Measurements from ENCODE around the gene GRAMD2A. TPM values are rescaled to one million over a fixed set of nuclear protein-coding genes. Genes with fewer than 3 reads are reported as not detected.
A peak's percentile ranks its signal among the peaks of the same experiment; 100 is the strongest.

The GRAMD2A gene
- total RNA-seq, 1 donor, result not detected

GRCh38 chr15:72237853-72238224 is 40.3 kb upstream of the GRAMD2A start:
- H3K4me1 ChIP-seq (ENCODE audit: insufficient read depth, low read length), result peaks cover 19% of the 10 kb centered on the region
- H3K27ac ChIP-seq (ENCODE audit: low read depth, low read length), result peak overlapping the region; percentile 97
- H3K9me3 ChIP-seq (ENCODE audit: low read depth, low read length), result no peaks in the 10 kb centered on the region
- H3K79me2 ChIP-seq (ENCODE audit: insufficient read depth, low read length), result peaks cover 12% of the 10 kb centered on the region
- no peak for DNase-seq (ENCODE audit: insufficient read length, low spot score, missing footprints)
- H3K27me3 ChIP-seq (ENCODE audit: insufficient read depth, low read length), result no peaks in the 10 kb centered on the region
- peaks cover 23% of the 10 kb centered on the region for H3K36me3 ChIP-seq (ENCODE audit: insufficient read depth, low read length)
- H4K20me1 ChIP-seq (ENCODE audit: insufficient read depth, low read length), result no peaks in the 10 kb centered on the region
- H3K4me2 ChIP-seq (ENCODE audit: insufficient read depth, low read length), result peak overlapping the region; percentile 86
- no peak overlapping the region for H3K4me3 ChIP-seq (ENCODE audit: insufficient read depth, low read length)
- H2AFZ ChIP-seq (ENCODE audit: low read length), result peak overlapping the region; percentile 52
- TF ChIP-seq, protein P1, sequence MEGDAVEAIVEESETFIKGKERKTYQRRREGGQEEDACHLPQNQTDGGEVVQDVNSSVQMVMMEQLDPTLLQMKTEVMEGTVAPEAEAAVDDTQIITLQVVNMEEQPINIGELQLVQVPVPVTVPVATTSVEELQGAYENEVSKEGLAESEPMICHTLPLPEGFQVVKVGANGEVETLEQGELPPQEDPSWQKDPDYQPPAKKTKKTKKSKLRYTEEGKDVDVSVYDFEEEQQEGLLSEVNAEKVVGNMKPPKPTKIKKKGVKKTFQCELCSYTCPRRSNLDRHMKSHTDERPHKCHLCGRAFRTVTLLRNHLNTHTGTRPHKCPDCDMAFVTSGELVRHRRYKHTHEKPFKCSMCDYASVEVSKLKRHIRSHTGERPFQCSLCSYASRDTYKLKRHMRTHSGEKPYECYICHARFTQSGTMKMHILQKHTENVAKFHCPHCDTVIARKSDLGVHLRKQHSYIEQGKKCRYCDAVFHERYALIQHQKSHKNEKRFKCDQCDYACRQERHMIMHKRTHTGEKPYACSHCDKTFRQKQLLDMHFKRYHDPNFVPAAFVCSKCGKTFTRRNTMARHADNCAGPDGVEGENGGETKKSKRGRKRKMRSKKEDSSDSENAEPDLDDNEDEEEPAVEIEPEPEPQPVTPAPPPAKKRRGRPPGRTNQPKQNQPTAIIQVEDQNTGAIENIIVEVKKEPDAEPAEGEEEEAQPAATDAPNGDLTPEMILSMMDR (IDR thresholded peaks at IDR 0.05; ENCODE audit: extremely low read depth, low read depth, low read length), result no peak

DNA sequence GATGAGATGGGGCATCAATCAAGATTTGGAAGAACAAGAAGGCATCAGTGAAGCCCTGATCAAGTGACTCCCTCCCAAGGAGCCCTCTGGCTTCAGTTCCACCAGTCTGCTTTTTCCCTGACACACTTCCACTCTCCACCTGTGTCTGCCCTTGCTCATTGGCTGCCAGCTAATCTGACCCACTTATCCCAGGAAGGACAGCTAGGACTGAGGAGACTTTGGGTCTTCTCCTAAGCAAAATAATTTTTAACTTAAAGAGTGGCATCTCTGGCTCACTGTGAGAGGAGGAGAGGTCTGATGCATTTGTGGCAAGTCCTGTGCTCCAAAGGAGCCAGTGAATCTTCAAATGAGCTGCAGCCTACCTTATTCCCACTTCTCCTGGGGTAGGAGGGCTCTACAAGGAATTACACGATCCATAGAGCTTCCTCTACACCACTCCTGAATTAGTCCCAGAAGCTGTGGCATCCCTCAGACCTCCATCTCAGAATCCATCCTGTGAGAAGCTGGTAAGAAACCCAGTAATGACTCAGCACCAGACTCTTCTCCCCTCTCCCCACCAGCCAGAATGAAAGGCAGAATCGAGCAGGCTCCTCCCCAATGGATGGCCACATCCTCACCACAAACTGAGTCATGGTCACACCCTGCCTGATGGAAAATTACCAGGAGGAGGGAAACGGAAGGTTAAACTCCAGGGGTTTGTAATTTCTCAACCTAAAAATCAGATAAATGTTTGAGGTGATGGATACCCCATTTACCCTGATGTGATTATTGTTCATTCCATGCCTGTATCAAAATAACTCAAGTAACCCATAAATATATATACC is 39.7 kb upstream of the GRAMD2A start:
- H3K36me3 ChIP-seq (ENCODE audit: insufficient read depth, low read length), result peaks cover 17% of the 10 kb centered on the region
- H3K27me3 ChIP-seq (ENCODE audit: insufficient read depth, low read length), result no peaks in the 10 kb centered on the region
- H3K4me2 ChIP-seq (ENCODE audit: insufficient read depth, low read length), result peak overlapping the region; percentile 86
- H3K9me3 ChIP-seq (ENCODE audit: low read depth, low read length), result no peaks in the 10 kb centered on the region
- DNase-seq (ENCODE audit: insufficient read length, low spot score, missing footprints), result peak; percentile 95
- H3K4me1 ChIP-seq (ENCODE audit: insufficient read depth, low read length), result peaks cover 25% of the 10 kb centered on the region
- peaks cover 13% of the 10 kb centered on the region for H3K79me2 ChIP-seq (ENCODE audit: insufficient read depth, low read length)
- TF ChIP-seq, protein P1 (IDR thresholded peaks at IDR 0.05; ENCODE audit: extremely low read depth, low read depth, low read length), result no peak
- peak overlapping the region; percentile 60 for H3K4me3 ChIP-seq (ENCODE audit: insufficient read depth, low read length)
- no peaks in the 10 kb centered on the region for H4K20me1 ChIP-seq (ENCODE audit: insufficient read depth, low read length)
- peak overlapping the region; percentile 39 for H2AFZ ChIP-seq (ENCODE audit: low read length)
- peak overlapping the region; percentile 97 for H3K27ac ChIP-seq (ENCODE audit: low read depth, low read length)

DNA sequence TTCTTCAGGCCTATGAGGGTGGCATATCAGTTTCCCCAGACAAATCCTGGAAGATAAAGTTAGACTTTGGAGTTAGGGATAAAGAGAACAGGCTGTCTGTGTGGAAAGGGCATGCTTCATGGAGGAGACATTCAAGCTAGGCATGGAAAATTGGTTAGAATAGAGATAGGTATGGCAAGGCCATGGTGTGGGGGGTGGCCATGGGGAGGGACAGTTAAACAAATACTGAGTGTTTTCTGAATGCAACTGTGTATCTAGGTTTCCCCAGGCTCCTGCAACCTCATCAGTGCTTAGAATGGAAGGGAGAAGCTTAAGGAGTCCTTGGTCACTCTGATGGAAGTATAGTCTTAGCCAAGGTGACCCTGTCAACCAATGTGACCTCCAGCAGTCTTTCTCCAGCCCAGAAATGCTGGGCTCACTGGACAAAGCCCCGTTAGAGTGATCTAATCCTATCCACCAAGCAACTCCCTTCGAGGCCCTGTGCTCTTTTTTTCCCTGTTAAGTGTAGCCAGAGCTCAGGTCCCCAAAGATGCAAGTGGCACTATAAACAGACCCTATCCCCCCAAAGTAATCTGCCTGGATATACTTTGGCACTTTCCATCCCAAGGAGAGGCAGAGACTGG is 38.9 kb upstream of the GRAMD2A start:
- TF ChIP-seq, protein P1 (IDR thresholded peaks at IDR 0.05; ENCODE audit: extremely low read depth, low read depth, low read length), result no peak
- H3K4me2 ChIP-seq (ENCODE audit: insufficient read depth, low read length), result peak overlapping the region; percentile 86
- H3K4me1 ChIP-seq (ENCODE audit: insufficient read depth, low read length), result peaks cover 26% of the 10 kb centered on the region
- H2AFZ ChIP-seq (ENCODE audit: low read length), result no peak overlapping the region
- H3K27ac ChIP-seq (ENCODE audit: low read depth, low read length), result peak overlapping the region; percentile 97
- peaks cover 10% of the 10 kb centered on the region for H3K36me3 ChIP-seq (ENCODE audit: insufficient read depth, low read length)
- no peaks in the 10 kb centered on the region for H3K9me3 ChIP-seq (ENCODE audit: low read depth, low read length)
- H3K27me3 ChIP-seq (ENCODE audit: insufficient read depth, low read length), result no peaks in the 10 kb centered on the region
- H4K20me1 ChIP-seq (ENCODE audit: insufficient read depth, low read length), result no peaks in the 10 kb centered on the region
- H3K79me2 ChIP-seq (ENCODE audit: insufficient read depth, low read length), result peaks cover 13% of the 10 kb centered on the region
- H3K4me3 ChIP-seq (ENCODE audit: insufficient read depth, low read length), result peak overlapping the region; percentile 60
- DNase-seq (ENCODE audit: insufficient read length, low spot score, missing footprints), result peak; percentile 21

GRCh38 chr15:72235298-72235697 is 37.7 kb upstream of the GRAMD2A start:
- no peak for DNase-seq (ENCODE audit: insufficient read length, low spot score, missing footprints)

More at GRCh38 chr15:72235298-72235697, 37.7 kb upstream of the GRAMD2A start:
- Histone ChIP-seq H3K9me3 (ENCODE audit: low read depth, low read length) (no peaks in the 10 kb centered on the region), H3K27me3 (ENCODE audit: insufficient read depth, low read length) (no peaks in the 10 kb centered on the region), H2AFZ (ENCODE audit: low read length) (no peak overlapping the region), H3K4me1 (ENCODE audit: insufficient read depth, low read length) (peaks cover 26% of the 10 kb centered on the region), H4K20me1 (ENCODE audit: insufficient read depth, low read length) (no peaks in the 10 kb centered on the region), H3K79me2 (ENCODE audit: insufficient read depth, low read length) (peaks cover 15% of the 10 kb centered on the region), H3K4me3 (ENCODE audit: insufficient read depth, low read length) (no peak overlapping the region), H3K4me2 (ENCODE audit: insufficient read depth, low read length) (no peak overlapping the region), H3K27ac (ENCODE audit: low read depth, low read length) (no peak overlapping the region), H3K36me3 (ENCODE audit: insufficient read depth, low read length) (no peaks in the 10 kb centered on the region)
- TF ChIP-seq, protein P1 (IDR thresholded peaks at IDR 0.05; ENCODE audit: extremely low read depth, low read depth, low read length), result no peak
